Measurements from ENCODE around the gene MLC1.
A peak's percentile ranks its signal among the peaks of the same experiment; 100 is the strongest.
"Not testable (repeated sequence)": the region's sequence is repeated elsewhere in the genome, so short reads cannot be mapped to it uniquely, and the experiment has no call there.

The MLC1 gene

DNA sequence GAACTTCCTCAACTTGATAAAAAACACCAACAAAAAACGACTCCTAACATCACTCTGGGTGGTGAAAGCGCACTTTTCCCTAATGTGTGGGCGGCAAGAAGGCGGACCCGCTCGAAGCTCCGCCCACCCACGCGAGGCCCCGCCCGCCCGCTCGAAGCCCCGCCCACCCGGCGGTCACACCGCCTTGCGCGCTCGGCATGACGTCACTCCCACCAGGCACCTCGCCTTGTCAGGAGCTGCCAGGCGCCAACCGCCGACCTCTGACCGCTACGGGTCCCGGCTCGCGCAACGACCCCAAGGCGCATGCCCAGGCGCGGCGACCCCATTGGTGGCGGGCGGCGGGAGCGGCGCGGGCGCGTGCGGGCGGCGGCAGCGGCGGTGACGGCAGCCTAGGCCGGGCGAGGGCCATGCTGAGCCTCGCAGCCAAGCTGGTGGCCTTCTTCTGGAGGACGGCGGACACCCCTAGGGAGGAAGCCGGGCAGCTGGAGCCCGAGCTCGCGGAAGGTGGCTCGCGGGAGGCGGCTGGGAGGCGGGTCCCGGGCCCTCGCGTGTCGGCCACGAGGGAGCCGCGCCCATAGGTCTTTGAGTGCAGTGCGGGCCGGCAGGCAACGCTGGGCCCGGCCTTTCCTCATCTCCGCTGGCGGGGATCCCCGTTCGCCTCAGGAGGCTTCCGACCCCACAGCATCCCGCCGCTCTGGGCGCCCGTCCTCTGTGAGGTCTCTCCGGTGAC lies 4.6 kb upstream of the MLC1 start, which contains the start of gene MOV10L1:
MOV10L1 (plus strand) TSS at position 325 of the 730 bp plus-strand sequence; CDS start at position 408, 83 bp downstream.
- TF ChIP-seq, protein P1, sequence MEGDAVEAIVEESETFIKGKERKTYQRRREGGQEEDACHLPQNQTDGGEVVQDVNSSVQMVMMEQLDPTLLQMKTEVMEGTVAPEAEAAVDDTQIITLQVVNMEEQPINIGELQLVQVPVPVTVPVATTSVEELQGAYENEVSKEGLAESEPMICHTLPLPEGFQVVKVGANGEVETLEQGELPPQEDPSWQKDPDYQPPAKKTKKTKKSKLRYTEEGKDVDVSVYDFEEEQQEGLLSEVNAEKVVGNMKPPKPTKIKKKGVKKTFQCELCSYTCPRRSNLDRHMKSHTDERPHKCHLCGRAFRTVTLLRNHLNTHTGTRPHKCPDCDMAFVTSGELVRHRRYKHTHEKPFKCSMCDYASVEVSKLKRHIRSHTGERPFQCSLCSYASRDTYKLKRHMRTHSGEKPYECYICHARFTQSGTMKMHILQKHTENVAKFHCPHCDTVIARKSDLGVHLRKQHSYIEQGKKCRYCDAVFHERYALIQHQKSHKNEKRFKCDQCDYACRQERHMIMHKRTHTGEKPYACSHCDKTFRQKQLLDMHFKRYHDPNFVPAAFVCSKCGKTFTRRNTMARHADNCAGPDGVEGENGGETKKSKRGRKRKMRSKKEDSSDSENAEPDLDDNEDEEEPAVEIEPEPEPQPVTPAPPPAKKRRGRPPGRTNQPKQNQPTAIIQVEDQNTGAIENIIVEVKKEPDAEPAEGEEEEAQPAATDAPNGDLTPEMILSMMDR (IDR thresholded peaks at IDR 0.05; ENCODE audit: unreplicated experiment in 3 of 3), result no peak
- Mint-ChIP-seq H3K36me3 (ENCODE audit: low read depth) (no peaks in the 10 kb centered on the region), H3K27me3 (ENCODE audit: low read depth) (peaks cover 11% of the 10 kb centered on the region), H3K4me3 (no peak within 1 kb of the TSS), H3K9me3 (peaks cover 5% of the 10 kb centered on the region), H3K27ac (no peak within 1 kb of the TSS), H3K4me1 (peaks cover 7% of the 10 kb centered on the region)

- Mint-ChIP-seq H3K4me1 (peaks cover 8% of the 10 kb centered on the region), H3K4me3 (no peak overlapping the region), H3K9me3 (peaks cover 5% of the 10 kb centered on the region), H3K27ac (no peak overlapping the region), H3K27me3 (ENCODE audit: low read depth) (peaks cover 11% of the 10 kb centered on the region), H3K36me3 (ENCODE audit: low read depth) (no peaks in the 10 kb centered on the region)
- TF ChIP-seq, protein P1 (IDR thresholded peaks at IDR 0.05; ENCODE audit: unreplicated experiment in 3 of 3), result no peak
These were observed 4.0 kb upstream of the MLC1 start for GRCh38 chr22:50089231-50089630.

- Mint-ChIP-seq H3K4me3 (no peak overlapping the region), H3K27ac (no peak overlapping the region), H3K27me3 (ENCODE audit: low read depth) (peaks cover 12% of the 10 kb centered on the region), H3K9me3 (peaks cover 5% of the 10 kb centered on the region), H3K36me3 (ENCODE audit: low read depth) (no peaks in the 10 kb centered on the region), H3K4me1 (peaks cover 8% of the 10 kb centered on the region)
- TF ChIP-seq, protein P1 (IDR thresholded peaks at IDR 0.05; ENCODE audit: unreplicated experiment in 3 of 3), result no peak
These were observed 2.9 kb upstream of the MLC1 start for GRCh38 chr22:50088096-50088495.

DNA sequence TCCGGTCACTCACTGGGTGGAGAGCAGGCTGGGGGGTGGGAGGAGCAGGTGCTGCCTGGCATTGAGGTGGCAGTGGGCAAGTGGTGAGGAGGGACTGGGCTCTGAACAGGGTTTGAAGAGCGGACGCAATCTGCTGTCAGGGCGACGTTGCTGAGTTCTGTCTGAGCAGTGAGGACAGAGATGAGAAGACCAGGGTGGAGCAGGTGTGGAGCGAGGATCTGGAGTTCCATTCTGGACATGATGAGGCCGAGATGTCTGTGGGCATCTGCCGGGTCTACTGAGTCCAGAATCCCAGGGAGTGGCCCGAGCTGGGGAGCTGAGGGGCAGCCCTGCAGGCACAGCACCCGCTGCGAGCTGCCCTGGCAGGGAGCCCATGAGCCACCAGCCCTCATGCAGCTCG lies 2.4 kb upstream of the MLC1 start:
- peaks cover 5% of the 10 kb centered on the region for H3K9me3 Mint-ChIP-seq

GRCh38 chr22:50086975-50087374 lies 1.7 kb upstream of the MLC1 start:
- peaks cover 10% of the 10 kb centered on the region for H3K27me3 Mint-ChIP-seq (ENCODE audit: low read depth)
- not testable (repeated sequence) for H3K36me3 Mint-ChIP-seq (ENCODE audit: low read depth); H3K9me3 Mint-ChIP-seq; H3K27ac Mint-ChIP-seq; H3K4me1 Mint-ChIP-seq; H3K4me3 Mint-ChIP-seq

More for the DNA sequence above, 2.4 kb upstream of the MLC1 start:
- TF ChIP-seq, protein P1 (IDR thresholded peaks at IDR 0.05; ENCODE audit: unreplicated experiment in 3 of 3), result no peak
- Mint-ChIP-seq H3K27ac (peak overlapping the region in 1 of 3 experiments; percentile 44), H3K4me1 (peaks cover 8% of the 10 kb centered on the region), H3K27me3 (ENCODE audit: low read depth) (peaks cover 15% of the 10 kb centered on the region), H3K36me3 (ENCODE audit: low read depth) (no peaks in the 10 kb centered on the region), H3K4me3 (no peak overlapping the region)

- peaks cover 10% of the 10 kb centered on the region for H3K27me3 Mint-ChIP-seq (ENCODE audit: low read depth)
- TF ChIP-seq, protein P1 (IDR thresholded peaks at IDR 0.05; ENCODE audit: unreplicated experiment in 3 of 3), result no peak
- peaks cover 8% of the 10 kb centered on the region for H3K4me1 Mint-ChIP-seq
- no peaks in the 10 kb centered on the region for H3K36me3 Mint-ChIP-seq (ENCODE audit: low read depth)
- H3K4me3 Mint-ChIP-seq, result no peak overlapping the region
- peak overlapping the region in 1 of 3 experiments; percentile 51 for H3K27ac Mint-ChIP-seq
- peaks cover 5% of the 10 kb centered on the region for H3K9me3 Mint-ChIP-seq
These were observed 1.3 kb upstream of the MLC1 start for GRCh38 chr22:50086526-50086925.
